GM19395 (cell line): Measurements from ENCODE around the gene KHK.
"Not testable (repeated sequence)": the region's sequence is repeated elsewhere in the genome, so short reads cannot be mapped to it uniquely, and the experiment has no call there.

ENCODE experiments used
- ATAC-seq: cut with Tn5 transposase; IDR thresholded peaks from one replicate; pipeline ENCODE4 v1.9.1; 2021; ENCODE audit warnings: mild to moderate bottlenecking, moderate library complexity; ENCODE audit not compliant: unreplicated experiment

KHK gene

DNA sequence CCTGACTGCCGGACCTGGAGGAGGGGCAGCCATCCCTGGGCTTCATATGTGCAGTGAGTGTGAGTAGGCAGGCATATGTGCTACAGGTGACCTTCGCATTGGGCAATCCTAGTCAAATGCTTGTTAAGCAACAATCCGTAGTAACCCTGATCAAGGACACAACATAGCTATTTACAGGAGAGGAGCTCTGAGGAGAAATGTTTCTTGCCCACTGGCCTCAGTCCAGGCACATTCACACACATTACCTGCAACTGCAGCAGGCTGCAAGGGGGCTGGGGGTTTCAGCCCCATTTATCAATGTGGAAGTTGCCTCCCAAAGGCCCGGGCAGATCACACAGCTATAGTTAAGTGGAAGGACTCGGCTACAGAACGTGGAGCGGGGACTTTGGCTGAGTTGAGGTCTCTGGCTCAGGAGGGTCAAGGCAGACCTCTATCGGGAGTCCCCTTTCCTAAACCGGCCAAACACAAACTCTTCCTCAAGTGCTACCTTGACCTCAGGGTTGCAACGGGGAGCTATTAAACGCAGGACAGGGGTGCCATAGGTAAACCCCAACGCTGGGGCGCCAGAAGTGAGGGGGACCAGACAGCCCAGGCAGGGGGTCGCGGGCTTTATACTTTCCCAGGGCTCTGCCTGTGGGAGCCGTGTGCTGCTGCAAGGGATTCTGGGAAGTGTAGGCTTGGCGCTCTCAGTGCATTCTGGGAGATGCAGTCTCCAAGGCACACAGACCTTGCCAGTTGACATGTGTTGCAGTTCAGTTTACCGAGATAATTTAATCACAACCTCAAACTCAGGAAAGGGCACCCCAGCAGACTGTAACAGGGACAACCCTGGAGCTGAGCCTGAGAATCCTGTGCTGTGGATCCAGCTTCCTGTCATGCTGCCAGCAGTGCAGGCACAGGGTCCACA is 9.4 kb downstream of the KHK start:
- no peak for ATAC-seq

GRCh38 chr2:27096748-27097297 is 10.3 kb downstream of the KHK start:
- ATAC-seq = no peak

DNA sequence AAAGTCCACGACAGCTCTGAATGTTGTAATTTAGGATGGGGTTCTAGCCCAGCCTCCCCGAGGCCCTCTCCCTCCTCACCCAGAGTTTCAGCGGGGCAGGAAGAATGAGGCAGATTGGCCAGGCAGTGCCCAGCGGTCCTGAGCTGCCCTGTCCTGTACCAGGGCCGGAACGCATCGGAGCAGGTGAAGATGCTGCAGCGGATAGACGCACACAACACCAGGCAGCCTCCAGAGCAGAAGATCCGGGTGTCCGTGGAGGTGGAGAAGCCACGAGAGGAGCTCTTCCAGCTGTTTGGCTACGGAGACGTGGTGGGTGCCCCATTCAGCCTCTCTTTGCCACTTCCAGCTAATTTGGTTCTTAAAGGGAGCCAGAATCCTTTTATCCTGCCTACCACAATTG is 10.8 kb downstream of the KHK start:
- no peak for ATAC-seq

DNA sequence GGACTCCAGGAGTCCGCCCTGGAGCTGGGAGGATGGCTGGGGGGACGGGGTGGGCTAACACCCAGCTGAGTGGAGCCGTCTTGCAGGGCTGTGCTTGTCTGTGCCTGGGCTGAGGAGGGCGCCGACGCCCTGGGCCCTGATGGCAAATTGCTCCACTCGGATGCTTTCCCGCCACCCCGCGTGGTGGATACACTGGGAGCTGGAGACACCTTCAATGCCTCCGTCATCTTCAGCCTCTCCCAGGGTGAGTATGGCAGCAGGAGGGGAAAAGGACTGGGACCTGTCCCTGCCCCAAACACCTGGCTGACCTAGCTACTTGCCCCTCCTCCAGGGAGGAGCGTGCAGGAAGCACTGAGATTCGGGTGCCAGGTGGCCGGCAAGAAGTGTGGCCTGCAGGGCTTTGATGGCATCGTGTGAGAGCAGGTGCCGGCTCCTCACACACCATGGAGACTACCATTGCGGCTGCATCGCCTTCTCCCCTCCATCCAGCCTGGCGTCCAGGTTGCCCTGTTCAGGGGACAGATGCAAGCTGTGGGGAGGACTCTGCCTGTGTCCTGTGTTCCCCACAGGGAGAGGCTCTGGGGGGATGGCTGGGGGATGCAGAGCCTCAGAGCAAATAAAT is 12.9 kb downstream of the KHK start:
- ATAC-seq = no peak

GRCh38 chr2:27100036-27100435 is 13.5 kb downstream of the KHK start:
- no peak for ATAC-seq

- ATAC-seq = no peak
Observed at GRCh38 chr2:27102329-27102728, 15.8 kb downstream of the KHK start.

- ATAC-seq = no peak
Observed at GRCh38 chr2:27105981-27106380, 19.4 kb downstream of the KHK start.

DNA sequence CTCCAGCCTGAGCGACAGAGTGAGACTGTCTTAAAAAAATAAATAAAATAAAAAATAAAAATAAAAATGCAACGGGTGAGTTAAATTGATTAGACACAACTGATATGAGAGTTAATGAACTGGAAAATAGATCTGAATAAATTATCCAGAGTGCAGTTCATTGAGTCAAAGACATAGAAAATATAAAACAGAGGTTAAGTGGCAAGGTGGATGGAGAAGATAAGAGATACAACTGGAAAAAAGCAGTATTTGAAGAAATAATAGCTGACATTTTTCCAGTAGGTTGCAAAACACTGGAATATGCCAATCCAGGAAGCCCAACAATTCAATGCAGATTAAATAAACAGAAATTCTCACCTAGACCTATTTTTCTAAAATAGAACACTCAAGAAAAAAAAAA is 21.6 kb downstream of the KHK start:
- ATAC-seq = no peak

- no peak for ATAC-seq
Observed at GRCh38 chr2:27109083-27109482, 22.5 kb downstream of the KHK start.

DNA sequence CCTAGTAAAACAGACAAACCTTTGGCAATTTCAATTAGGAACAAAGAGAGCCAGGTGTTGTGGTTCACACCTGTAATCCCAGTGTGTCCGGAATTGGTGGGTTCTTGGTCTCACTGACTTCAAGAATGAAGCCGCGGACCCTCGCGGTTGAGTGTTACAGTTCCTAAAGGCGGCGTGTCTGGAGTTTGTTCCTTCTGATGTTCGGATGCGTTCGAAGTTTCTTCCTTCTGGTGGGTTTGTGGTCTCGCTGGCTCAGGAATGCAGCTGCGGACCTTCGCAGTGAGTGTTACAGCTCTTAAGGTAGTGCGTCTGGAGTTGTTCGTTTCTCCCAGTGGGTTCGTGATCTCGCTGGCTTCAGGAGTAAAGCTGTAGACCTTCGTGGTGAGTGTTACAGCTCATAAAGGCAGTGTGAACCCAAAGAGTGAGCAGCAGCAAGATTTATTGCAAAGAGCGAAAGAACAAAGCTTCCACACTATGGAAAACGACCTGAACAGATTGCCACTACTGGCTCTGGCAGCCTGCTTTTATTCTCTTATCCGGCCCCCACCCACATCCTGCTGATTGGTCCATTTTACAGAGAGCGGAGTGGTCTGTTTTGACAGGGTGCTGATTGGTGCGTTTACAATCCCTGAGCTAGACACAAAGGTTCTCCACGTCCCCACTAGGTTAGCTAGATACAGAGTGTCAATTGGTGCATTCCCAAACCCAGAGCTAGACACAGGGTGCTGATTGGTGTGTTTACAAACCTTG is 24.2 kb downstream of the KHK start:
- not testable (repeated sequence) for ATAC-seq

DNA sequence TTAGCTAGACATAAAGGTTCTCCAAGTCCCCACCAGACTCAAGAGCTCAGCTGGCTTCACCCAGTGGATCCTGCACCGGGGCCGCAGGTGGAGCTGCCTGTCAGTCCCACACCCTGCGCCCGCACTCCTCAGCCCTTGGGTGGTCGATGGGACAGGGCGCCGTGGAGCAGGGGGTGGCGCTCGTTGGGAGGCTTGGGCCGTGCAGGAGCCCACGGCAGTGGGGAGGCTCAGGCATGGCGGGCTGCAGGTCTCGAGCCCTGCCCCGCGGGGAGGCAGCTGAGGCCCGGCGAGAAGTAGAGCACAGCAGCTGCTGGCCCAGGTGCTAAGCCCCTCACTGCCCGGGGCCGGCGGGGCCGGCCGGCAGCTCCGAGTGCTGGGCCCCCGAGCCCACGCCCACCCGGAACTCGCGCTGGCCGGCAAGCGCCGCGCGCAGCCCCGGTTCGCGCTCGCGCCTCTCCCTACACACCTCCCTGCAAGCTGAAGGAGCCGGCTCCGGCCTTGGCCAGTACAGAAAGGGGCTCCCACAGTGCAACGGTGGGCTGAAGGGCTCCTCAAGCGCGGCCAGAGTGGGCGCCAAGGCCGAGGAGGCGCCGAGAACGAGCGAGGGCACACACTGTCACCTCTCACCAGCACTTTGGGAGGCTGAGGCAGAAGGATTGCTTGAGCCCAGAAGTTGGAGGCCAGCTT is 25.0 kb downstream of the KHK start:
- not testable (repeated sequence) for ATAC-seq

- no peak for ATAC-seq
Observed at GRCh38 chr2:27115519-27115918, 28.9 kb downstream of the KHK start.

DNA sequence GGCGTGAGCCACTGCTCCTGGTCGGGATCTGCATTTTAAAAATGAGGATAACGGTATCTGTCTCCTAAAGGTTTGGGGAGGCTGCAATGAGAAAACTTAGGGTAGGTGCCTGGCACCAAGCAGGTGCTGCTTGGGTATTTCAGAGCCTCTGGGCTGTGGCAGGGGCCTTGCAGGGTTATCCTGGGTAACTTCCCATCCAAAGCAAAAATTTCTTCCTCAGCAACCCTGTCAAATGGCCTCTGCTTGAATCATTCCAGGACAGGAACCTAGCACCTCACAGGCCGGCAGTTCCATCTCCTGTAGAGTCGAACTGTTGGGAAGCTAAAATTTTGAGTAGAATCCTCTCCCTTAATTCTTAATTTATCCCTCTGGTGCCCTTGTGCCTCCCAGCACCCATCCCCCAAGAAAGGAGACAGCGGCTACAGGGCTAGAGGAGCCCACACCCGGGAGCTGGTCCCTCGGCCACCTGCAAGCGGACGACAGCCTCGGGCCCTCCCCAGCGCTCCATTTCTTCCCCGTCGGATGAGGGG is 31.5 kb downstream of the KHK start:
- no peak for ATAC-seq

DNA sequence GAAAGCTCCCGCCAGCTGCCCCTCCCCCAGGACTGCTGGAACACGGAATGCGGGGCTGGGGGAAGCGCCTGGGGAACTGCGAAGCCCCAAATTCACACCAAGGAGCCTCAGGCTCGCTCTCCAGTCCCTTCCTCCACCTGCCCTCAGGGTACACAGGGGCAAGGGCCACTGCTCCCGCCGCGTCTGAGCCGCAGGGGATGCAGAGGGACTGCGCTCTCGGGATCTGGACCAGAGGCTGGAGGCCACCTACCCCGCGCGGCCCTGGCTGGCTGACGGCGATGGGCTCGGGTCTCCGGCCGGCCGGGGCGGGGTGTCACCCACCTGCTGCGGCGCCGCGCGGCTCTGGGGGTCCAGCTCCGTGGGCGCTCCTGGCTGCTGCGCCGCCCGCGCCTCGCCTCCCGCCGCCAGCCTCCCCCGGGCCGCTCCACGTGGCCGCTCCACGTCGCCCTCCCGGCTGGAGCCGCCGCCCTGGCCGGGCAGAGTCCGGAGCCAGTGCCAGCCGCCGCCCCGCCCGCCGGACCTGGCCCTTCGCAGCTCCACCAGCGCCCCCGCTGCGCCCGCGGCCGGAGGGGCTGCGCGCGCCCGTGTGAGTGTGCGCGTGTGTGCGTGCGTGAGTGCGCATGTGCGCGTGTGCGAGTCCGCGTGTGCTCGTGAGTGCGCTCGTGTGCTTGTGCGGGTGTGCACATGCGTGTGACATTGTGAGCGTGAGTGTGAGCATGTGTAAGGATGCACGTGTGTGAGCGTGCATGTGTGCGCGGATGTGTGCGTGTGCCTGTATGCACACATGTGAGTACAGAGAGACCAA is 32.2 kb downstream of the KHK start, which contains the start of gene CGREF1:
CGREF1 (minus strand) TSS at position 604 of the 805 bp plus-strand sequence. CDS start 14,762 bp downstream, outside the sequence.
- no peak for ATAC-seq

- not testable (repeated sequence) for ATAC-seq
Observed at GRCh38 chr2:27119330-27119670, 32.7 kb downstream of the KHK start.

DNA sequence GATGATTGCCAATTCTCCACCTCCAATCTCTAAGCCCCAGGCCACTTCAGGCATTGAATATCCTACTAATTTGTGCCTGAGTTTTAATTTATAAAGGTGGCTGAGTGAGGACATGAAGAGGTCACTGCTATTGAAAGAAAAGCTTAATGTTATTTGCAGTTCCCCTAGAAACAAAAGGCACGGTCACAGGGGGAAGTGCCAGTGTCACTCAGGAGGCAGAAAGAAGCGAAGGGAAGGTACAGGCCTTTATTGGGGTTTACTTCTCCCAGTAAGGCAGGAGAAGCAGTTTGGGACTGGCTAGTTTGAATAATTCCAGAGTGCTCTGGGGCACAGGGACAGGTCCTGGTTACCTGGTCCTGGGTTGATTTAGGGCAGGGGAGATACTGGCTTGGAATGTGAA is 35.3 kb downstream of the KHK start:
- no peak for ATAC-seq

DNA sequence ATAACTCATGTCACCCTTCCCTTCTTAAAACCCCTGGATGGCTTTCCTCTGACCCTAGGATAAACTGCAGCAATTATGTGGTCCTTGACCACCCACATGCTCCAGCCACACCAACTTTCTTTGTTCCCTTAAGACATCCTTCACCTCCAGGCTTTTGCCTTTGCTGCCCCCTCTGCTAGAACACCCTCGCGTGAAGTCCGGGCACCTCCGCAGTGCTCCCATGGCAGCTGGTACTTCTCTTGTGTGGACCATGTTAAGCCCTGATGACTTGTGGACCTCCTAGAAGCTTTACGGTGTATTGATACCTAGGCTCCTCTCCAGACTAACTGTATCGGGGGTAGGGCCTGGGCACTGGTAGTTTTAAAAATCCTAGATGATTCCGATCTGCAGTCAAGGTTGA is 36.2 kb downstream of the KHK start:
- no peak for ATAC-seq

DNA sequence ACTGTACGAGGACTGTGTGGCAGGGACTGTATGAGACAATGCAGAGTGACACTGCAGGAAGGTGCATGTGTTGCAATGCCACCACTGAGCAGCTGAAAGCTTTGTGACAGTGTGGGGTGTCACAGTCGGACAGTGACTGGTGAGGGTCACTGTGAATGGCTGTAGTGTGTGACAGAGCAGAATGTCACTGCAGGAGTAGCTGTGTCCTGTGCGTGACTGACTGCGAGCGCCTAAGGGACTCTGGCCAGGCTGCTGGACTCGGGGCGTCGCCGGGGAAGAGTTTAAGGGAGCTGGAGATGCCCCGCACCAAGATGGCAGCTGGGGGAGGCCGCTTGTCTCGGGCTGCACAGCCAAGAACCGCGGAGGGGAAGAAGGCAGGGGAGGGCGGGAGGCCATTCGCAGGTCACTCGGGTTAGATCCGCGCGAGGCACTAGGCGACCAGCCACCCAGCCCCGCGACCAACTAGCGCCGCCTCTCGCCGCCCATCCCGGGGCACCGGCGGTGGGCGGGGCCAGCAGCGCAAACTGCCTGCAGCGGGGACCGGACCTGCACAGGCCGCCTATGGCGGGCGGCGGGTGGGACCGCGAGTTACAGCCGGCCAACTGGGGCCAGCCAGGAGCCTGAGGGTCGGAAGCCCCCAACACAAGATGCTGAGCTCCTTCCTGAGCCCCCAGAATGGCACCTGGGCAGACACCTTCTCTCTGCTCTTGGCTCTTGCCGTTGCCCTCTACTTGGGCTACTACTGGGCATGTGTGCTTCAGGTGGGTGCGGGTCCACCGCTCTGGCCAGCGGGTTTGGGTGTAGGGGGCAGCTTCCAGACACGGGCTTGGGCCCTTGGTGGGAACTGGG is 37.0 kb downstream of the KHK start, which contains the start of gene ABHD1:
ABHD1 (plus strand) TSS at position 514 of the 849 bp plus-strand sequence; CDS start at position 648, 134 bp downstream.
- no peak for ATAC-seq

- ATAC-seq = no peak
Observed at GRCh38 chr2:27125104-27125503, 38.5 kb downstream of the KHK start.
